ENCODE results near the gene ATG7.

GRCh38 chr3:11420066-11420465 lies 147.9 kb downstream of the ATG7 start:
- TF ChIP-seq POLR2AphosphoS5 (IDR thresholded peaks at IDR 0.05) = no peak
- no peak for TF ChIP-seq CTCF (IDR thresholded peaks at IDR 0.05)
- no peak for TF ChIP-seq EP300 (IDR thresholded peaks at IDR 0.05)
- TF ChIP-seq POLR2A (IDR thresholded peaks at IDR 0.05; ENCODE audit: low read depth) = no peak
